ENCODE data around the gene CTDSPL.
"Not testable (repeated sequence)": the region's sequence is repeated elsewhere in the genome, so short reads cannot be mapped to it uniquely, and the experiment has no call there.

Gene CTDSPL

DNA sequence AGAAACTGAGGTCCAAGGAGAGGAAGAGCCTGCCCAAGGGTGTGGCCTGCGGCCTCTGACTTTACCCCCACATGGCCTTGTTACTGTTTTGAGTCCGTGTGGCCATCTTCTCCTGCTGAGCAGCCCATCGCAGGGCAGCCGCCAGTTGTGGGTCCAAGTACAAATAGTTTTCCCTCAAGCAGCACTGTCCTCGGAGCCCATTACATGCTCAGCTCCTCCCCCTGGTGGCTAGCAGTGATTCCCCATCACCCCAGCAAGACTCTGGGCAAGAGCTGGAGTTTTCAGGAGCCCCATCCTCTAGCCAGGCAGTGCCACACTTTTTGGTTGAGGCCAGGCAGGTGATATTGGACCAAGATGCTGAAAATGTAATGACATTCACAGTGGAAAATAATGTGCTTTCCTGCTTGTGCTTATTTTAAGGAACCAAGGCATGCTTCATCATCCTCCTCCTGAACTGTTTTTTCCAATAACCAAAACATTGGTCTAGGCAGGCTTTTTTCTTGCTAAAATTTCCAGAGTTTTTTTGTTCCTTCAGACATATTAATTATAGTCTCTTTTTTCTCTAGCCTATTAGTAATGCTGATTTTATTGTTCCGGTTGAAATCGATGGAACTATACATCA lies 105.7 kb downstream of the CTDSPL start:
- peak; percentile 59 for DNase-seq (ENCODE audit: low read depth, low spot score)

- no peak for DNase-seq (ENCODE audit: low read depth, low spot score)
Measured at GRCh38 chr3:37968199-37968598, 106.5 kb downstream of the CTDSPL start.

- DNase-seq (ENCODE audit: low read depth, low spot score): no peak
Measured at GRCh38 chr3:37968813-37969595, 107.3 kb downstream of the CTDSPL start.

DNA sequence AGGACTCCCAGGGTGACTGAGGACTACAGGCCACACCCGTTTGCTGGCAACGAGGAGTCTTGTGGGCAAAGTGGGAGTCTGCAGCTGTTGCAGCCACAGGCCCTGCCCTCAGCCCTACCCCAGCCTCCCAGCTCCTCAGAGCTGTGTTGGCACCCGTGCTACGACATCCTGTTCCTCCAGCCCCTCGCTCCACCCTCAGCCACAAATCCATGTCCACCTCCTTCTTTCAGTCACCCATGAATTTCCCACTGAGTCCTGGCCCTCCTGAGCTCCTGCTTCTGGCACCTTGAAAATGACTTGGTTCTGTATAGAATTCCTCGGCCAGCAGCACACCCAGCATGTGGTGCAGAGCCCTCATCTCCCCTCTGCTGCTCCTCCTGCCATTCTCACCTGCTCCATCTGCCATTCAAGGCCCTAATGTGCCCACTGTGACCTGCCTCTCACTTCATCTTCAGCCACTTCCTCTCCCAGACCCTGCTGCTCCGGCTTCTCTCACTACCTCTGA lies 108.0 kb downstream of the CTDSPL start:
- DNase-seq (ENCODE audit: low read depth, low spot score): no peak

DNA sequence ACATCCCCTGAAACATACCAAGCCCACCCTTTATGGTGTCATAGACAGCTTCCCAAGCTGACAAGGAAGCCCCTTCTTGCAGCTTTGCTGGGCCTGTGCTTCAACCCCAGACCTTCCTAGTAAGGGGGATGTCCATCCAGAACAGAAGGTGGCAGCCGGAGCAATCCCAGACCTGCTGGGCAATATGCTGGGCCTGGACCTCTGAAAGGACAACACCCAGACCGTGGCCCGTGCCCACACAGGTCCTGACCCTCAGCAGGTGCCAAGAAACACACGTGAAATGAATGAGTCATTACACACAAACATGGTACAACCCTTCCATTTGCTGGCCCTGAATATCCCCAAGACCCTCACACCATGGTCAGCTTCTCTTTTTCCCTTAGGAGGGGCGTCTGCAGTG lies 109.1 kb downstream of the CTDSPL start:
- no peak for DNase-seq (ENCODE audit: low read depth, low spot score)

GRCh38 chr3:37971467-37971866 lies 109.8 kb downstream of the CTDSPL start:
- DNase-seq (ENCODE audit: low read depth, low spot score): no peak

DNA sequence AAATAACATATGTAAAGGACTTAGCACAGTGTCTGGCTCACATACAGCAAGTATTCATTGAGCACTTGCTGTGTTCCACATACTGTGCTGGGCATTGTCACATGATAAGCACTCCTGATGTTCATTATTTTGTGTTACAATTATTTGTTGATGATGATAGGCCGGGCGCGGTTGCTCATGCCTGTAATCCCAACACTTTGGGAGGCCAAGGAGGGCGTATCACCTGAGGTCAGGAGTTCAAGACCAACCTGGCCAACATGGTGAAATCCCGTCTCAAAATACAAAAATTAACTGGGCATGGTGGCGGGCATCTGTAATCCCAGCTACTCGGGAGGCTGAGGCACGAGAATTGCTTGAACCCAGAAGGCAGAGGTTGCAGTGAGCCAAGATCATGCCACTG lies 110.4 kb downstream of the CTDSPL start:
- not testable (repeated sequence) for DNase-seq (ENCODE audit: low read depth, low spot score)

GRCh38 chr3:37973246-37974054 lies 111.8 kb downstream of the CTDSPL start:
- no peak for DNase-seq (ENCODE audit: low read depth, low spot score)

GRCh38 chr3:37974121-37975083 lies 112.7 kb downstream of the CTDSPL start:
- DNase-seq (ENCODE audit: low read depth, low spot score): peak; percentile 48

GRCh38 chr3:37979541-37980461 lies 118.1 kb downstream of the CTDSPL start:
- no peak for DNase-seq (ENCODE audit: low read depth, low spot score)

DNA sequence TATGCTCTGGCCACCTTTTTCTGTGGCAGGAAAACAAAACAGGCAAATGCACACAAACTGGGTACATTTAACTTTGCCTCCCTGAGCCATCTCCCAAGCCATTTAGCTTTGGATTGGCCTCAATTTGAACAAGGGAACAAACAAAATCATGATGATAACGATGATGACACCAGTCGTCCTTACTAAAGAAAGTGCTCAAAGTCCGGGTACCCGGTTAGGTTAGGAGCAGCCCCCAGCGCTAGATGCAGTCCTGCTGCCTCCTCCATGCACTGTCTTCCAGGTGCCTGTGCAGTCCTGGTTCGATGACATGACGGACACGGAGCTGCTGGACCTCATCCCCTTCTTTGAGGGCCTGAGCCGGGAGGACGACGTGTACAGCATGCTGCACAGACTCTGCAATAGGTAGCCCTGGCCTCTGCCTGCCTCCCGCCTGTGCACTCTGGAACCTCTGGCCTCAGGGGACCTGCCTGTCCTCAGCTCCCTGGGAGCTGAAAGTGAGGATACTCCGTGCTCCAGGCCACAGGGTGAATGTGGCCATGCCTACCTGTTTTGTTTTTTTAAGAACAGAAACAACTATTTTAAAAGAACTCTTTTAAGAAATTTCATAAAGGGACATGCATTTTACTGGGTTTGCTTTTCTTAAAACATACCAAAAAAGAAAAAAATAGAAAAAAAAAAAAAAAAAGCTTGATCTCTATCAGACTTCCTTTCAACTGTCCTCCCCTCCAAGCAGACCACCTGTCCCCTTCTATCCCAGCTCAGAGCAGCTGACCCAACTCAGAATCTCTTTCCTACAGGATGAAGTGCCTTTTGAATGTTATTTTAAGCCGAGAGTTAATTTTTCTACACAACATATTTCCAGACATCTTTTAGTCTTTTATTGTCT lies 119.0 kb downstream of the CTDSPL start:
- no peak for DNase-seq (ENCODE audit: low read depth, low spot score)

- DNase-seq (ENCODE audit: low read depth, low spot score): no peak
Measured at GRCh38 chr3:37981348-37981664, 119.6 kb downstream of the CTDSPL start.

GRCh38 chr3:37982331-37982730 lies 120.7 kb downstream of the CTDSPL start:
- no peak for DNase-seq (ENCODE audit: low read depth, low spot score)

DNA sequence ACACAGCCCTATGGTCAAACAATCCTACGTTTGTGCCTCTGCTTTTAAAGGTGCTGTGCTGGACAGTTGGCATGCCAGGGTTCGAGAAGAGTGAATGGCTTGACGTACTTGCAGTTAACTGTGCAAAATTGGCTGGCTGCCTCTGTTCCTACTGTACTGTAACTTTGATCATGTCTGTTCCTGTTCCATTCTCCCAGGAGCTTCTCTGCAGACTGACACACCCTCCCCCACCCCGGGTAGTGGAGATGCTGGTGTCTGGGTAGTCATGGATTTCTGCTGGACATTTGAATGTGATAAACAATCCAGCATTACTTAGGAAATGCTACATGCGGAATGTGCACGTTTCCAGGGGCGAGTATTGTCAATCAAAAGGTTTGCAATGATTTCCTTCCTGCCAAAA lies 122.4 kb downstream of the CTDSPL start:
- DNase-seq (ENCODE audit: low read depth, low spot score): no peak

DNA sequence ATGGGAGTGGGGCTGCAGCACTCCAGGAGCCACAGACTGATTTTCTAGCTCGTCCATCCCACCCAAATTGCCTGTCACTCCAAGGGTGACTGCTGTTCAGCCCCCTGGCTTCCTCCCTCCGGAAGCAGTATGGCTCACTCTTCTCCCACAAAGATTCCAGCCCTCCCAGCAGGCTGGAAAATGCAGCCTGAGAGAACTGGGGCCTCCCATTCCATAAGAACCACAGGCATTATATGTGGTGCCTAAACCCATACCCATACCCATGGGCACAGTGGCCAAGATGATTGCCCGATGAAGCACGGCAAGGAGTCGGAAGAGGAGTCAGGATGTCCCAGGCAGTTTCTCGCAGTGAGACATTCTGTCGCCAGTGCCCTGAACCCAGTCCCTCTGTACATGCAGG lies 122.9 kb downstream of the CTDSPL start:
- no peak for DNase-seq (ENCODE audit: low read depth, low spot score)

DNA sequence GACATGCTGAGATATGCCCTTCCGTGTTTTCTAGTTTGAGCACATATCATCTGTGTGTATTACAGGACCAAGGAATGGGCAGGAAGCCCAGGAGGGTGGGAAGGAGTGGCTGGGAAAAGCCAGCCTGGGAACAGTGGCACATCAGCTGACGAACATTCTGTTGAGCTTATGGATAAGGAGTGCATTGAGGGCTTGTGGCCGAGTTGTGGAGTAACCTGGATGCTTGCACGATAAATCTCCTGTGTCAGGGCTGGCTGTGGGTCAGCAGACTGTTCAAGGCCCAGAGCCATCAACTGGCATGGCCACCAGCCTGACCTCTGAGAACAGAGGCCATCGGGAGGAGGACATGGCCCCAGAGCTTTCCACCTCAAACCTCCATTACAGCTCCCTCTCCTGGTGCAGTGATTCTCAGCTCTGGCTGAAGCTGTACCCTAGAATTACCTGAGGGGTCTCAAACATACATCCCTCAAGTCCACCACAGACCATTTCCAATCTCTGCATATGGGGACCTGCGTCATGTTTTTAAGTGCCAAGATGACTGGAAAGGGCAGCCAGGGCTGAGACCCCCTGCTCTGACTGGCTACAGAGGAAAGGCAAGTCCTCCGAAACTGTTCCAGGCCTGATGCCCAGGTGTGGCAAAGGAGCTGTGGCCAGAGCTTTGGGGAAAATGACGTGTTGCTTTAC lies 124.1 kb downstream of the CTDSPL start:
- DNase-seq (ENCODE audit: low read depth, low spot score): no peak

DNA sequence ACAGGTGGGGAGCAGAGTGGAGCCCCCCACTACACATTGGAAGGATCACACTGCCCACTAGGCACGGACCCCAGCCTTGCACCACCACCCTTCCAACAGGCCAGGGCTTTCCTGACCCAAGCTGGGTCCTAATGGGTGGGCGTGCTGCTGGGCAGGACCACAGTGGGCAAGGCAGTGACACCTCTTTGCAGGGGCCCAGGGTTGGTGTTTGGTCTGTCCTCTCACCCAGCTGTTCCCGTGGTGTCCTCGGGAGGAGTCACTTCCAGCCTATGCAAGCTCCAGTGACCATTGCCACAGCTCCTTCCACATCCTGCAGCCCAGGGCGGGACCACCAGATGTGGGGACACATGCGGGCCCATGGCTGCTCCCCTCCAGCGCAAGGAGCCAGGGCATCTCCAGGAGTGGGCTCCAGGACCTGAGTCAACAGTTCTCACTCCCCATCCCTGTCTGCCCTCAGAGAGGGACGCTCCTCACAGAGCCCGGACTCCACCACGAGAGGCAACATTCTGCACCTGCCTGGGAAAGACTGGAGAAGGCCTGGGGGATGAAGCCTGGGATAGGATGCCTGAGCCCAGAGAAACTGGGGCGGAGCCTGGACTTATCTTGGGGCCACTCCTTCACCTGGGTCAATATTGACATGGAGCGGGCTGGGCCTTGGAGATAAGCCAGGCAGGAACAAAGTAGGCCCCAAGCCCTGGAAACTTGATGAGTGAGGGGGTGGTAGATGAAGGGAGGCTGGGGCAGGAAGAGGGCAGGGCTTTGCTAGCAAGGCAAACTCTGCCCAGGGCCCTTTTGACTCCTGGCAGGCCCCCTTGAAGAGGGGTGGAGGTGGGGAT lies 125.0 kb downstream of the CTDSPL start:
- DNase-seq (ENCODE audit: low read depth, low spot score): no peak

DNA sequence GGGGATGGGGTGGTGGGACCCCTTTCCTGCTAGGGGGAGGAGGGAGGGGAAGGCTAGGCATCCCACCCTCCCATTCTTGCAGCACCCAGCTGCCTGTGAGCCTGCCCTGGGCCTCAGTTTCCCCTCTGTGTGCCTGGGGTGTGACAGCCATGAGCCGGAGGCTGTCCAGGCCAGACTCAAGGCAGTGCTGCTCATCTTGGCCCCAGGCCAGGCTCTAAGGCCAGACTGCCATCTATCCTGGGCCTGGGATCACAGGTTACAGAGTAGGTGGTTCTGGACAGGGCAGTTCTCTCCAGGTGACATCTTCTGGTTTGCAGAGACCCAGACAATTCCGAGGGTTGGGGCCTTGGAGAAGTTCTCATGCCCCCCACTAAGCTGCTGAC lies 125.6 kb downstream of the CTDSPL start:
- DNase-seq (ENCODE audit: low read depth, low spot score): no peak

All from iPS DF 19.7 (cell line).